ENCODE results near the gene GFI1B.
A peak's percentile ranks its signal among the peaks of the same experiment; 100 is the strongest.
"Not testable (repeated sequence)": the region's sequence is repeated elsewhere in the genome, so short reads cannot be mapped to it uniquely, and the experiment has no call there.

Gene GFI1B

GRCh38 chr9:133014696-133015095 lies 36.2 kb downstream of the GFI1B start:
- no peak for DNase-seq

GRCh38 chr9:133023117-133023890 lies 44.8 kb downstream of the GFI1B start:
- no peak for DNase-seq

- no peak for DNase-seq
Measured at GRCh38 chr9:133026426-133026825, 47.9 kb downstream of the GFI1B start.

- no peak for DNase-seq
Measured at GRCh38 chr9:133027134-133027533, 48.6 kb downstream of the GFI1B start.

- no peak for DNase-seq
Measured at GRCh38 chr9:133028221-133028620, 49.7 kb downstream of the GFI1B start.

DNA sequence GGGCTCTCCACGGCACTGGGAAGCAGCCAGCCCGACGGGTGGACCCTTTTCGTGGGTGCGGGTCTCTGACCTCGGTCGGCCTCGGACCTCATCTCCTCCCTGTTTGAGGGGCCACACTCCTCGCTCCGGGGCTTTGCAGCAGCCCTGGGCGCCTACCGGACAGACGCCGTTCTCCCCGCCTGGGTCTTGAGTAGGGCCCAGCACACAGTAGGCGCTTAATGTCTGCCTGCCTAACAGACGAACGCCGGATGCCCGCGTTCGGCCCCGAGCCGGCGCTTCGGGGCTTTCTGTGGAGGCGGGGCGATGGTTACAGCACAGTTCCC lies 51.5 kb downstream of the GFI1B start:
- DNase-seq: no peak

- peak; percentile 96 for DNase-seq
Measured at GRCh38 chr9:133030317-133031129, 52.0 kb downstream of the GFI1B start, which contains the start of gene GTF3C5. Gene GTF3C5, plus strand, starts transcription at chr9:133030997. Its CDS starts 15 bp downstream, at chr9:133031012.

- no peak for DNase-seq
Measured at GRCh38 chr9:133031130-133031422, 52.6 kb downstream of the GFI1B start.

GRCh38 chr9:133031496-133031911 lies 53.0 kb downstream of the GFI1B start:
- no peak for DNase-seq

GRCh38 chr9:133032171-133032570 lies 53.7 kb downstream of the GFI1B start:
- no peak for DNase-seq

DNA sequence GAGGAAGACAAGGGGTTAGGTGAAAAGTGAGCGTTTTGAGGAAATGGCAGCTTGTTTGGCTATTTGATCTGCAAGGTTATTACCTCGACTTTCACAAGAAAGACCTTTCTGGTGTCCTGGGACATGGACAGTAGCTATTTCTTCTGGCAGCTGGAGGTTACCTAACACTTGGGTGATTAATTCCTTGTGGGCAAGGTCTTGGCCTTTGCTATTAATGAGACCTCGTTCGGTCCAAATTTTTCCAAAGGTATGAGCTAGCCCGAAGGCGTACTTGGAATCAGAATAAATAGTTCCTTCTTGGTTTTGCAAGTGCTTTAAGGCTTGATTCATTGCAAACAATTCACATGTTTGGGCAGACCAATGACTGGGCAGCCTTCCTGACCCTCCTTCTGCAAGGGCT lies 57.2 kb downstream of the GFI1B start:
- no peak for DNase-seq

DNA sequence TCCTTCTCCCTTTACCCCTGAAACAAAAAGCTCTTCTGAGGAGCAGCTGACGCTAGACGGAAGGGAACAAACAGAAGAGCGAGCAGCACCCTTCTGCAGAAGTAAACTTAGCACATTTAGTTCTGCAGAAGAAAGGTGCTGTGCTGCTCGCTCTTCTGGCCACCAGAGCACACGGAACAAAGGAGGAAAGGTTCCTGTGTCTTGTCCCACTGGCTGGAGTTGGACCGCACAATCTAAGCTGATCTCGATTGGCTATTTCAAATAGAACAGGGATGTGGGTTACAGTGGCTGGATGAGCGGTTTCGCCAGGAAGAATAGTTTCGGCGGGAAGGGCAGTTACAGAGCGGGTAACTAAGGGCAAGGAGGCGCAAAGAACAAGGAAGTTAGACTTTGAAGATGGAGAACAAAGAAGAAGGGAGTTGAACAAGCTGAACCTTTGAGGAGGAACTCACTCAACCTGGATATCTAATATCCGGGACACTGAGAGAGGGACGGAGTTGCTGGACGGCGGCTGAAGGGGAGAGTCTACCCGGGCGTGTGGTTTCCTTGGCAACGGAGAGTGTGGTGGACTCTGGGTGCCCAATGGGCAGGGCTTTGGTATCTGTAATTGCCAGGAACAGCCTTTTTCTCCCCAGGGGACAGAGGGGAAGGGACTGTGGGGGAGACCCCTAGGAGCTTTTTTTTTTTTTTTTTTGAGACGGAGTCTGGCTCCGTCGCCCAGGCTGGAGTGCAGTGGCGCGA lies 59.5 kb downstream of the GFI1B start:
- no peak for DNase-seq

- not testable (repeated sequence) for DNase-seq
Measured at GRCh38 chr9:133040892-133041479, 62.5 kb downstream of the GFI1B start.

Measured in central memory CD4-positive, alpha-beta T cell (primary cell).